NCI-H82 treated with DMSO at 0.1 percent for 48 hours (cell line): ENCODE results near the gene TSSK2.

ENCODE experiments used
- DNase-seq: peaks from one replicate; lab custom pipeline; 2025; ENCODE audit not compliant: unreplicated experiment; lab: John Stamatoyannopoulos, UW

The TSSK2 gene

GRCh38 chr22:19168088-19168890 lies 37.2 kb downstream of the TSSK2 start:
- DNase-seq, result no peak

DNA sequence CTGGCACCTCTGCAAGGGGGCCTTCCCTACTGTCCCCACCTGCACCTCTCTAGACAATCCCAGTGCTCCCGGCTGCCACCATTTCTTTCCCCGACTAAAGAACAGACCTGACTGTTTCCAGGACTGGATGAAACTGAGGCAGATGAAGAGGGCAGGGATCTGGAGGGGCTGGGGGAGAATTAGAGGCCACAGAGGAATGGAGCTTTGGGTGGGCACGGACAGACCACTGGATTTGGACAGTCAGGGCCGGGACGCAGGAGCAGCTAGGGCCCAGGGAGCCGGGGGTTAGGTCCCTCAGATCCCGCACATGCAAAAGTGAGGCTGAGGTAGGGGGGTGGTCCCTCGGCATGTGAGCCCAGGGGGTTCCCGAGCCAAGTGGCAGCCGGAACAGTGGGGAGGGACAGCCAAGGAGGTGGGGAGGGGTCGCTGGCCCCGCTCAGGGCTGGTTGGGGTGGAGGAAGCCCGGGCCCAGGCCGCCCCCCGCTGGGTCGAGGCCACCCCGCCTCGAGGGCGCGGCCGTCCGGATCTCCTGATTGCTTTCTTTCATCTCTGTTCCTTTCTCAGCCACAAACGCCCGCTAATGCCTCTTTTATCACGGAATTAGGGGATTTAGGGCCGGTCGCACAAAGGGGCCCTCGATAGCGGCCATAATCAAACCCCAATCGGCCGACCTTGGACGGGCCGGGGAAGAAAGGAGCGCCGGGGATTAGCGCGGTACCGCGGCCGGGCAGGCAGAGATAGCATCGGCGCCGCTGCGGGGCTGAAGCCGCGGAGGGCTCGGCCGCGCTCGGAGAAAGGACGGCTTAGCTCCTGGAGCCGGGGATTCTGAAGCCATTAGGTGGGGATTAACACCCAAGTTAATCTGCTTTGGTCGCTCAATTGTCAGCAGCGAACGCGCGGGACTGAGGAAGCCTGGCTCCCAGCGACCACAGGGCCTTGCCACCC lies 38.2 kb downstream of the TSSK2 start:
- peak; percentile 69 for DNase-seq

DNA sequence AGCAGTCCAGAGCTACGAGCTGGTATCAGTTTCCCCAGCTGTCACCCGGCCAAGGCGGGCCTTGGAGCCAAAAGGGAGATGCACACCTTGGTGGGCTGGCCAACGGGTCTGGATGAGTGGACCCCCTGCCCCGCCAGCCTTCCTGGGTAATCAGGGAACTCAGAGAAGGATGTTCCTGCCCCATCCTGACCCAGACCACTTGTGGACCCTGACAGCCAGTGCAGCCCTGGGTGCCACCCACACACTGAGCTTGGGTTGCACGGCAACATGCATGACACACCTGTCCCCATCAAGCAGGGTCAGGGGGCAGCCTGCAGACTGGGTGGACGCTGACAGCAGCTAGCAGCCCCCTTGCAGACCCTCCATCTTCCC lies 38.8 kb downstream of the TSSK2 start:
- no peak for DNase-seq

DNA sequence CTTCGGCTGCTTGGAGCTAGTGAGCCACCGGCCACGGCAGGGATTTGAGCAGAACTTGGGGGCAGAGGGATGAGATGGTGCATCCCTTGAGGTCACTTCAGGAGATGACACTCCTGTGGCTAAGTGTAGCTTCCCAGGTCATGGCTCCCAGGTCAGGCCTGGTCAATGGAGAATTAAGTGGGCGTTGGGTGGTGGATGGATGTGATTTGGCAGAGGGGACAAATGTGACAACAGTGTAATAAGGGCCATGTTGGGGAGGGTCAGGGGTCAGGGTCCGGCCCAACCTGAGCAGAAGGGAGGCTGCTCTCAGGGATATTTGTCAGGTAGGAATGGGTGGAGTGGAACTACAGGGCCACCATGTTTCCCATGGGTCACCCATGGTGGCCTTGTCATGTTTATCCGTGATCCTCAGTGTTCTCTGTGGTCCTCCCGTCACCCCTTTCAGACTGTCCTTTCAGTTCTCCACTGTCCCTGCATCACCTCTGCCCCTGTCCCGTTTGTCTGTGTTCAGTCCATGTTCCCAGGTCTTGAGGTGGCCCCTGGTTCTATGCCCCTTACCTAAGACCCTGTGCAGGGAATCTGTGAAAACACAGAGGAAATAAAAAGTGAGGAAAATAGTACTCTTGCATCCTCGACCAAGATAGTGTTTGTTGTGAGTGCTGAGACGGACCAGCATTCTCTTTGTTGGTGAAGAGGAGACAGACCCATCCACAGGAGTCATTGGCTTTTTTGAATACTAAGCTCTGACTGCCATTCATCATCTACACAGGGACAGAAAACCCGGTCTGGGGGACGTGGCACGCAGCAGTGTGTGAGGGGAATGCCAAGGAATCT lies 41.3 kb downstream of the TSSK2 start:
- no peak for DNase-seq

GRCh38 chr22:19173047-19174035 lies 42.2 kb downstream of the TSSK2 start:
- no peak for DNase-seq

DNA sequence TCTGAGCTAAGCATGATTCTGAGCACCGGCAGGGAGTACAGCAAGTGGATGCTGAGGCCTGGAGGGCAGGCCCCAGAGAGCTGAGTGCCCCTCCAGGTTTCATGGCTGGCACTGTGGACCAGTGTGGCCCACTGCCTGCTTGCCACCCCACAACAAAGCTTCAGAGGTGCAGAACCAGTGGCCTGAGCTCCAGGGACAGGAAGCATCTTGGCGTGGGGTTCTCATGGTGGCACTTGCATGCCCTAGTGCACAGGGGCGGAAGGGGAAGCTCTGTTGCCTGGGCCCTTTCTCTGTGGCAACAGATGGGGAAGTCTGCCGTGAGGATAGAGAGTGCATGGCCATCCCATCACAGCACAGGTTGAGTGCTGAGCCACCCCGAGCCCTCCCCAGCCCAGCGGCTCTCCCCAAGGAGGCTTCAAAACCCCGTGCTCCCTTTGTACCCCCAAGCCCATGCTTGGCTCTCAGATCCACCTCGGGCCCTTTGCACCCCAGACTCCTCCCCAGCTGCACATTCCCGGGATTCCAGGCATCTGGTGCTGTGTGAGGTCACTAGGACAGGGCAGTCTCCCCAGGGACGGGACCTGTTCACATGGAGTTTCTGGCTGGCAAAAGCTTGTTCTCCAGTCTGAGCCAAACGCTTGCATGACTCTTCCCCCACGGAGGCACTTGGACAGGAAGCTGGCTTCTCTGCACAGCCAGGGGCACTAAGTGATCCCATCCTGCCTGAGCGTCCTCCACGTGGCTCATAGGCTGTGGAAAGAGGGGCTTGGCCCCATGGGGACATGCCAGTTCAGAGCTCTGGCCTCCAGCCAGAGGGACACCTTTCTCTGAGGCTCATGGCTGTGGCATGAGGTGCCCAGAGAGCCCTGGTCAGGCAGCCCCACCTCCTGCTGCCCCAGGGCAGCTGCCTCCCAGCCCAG lies 43.3 kb downstream of the TSSK2 start:
- no peak for DNase-seq

DNA sequence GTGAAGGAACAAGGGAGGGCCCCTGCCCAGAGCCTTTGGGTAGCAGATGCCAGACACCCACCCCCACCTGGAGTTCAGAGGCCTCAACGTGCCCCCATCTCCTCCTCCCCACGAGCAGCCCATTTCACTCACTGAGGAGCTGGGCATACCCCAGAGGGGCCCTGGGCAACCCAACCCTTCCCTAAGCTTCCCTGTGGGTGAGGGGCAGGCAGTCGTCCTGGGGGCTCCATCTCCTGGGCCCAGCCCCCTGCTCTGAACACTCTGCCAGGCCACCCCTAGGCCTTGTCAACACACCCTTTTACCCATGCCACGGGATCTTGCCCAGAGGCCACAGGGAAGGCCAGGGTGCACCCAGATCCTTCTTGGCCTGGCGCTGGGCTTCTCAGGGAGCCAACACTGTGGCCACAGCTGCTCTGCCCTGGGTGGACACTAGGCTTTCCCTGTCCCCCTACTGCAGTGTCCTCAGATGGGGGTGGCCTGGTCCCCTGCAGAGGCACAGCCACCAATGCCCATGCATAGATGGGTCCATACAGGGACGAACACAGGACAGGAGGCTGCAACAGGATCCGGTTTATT lies 44.0 kb downstream of the TSSK2 start:
- DNase-seq, result no peak

DNA sequence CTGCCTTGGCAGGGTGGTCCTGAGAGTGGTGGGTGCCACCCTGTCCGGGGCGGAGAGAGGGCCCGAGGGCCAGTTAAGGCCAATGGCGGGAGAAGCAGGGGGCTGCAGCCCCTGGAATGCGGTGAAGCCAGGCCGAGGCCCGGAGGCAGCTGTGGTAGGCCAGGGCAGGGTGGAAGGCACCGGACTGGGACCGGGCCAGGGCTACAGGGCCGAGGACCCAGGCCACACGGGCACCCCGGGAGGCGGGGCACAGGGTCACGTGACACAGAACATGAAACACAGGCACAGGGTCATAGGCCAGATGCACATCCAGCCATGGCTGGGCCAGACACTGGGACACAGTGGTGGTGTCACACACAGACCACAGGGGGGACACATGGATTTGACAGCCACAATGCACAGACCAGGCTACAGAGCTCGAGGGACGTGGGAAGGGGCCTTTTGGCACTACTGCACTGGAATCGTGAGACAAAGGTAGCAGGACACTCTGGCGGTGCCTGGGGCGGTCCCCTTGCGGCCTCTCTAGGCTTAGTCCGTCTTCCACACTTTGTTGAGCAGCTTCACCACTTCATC lies 44.6 kb downstream of the TSSK2 start:
- no peak for DNase-seq

- no peak for DNase-seq
Measured at GRCh38 chr22:19176175-19176643, 45.1 kb downstream of the TSSK2 start.

DNA sequence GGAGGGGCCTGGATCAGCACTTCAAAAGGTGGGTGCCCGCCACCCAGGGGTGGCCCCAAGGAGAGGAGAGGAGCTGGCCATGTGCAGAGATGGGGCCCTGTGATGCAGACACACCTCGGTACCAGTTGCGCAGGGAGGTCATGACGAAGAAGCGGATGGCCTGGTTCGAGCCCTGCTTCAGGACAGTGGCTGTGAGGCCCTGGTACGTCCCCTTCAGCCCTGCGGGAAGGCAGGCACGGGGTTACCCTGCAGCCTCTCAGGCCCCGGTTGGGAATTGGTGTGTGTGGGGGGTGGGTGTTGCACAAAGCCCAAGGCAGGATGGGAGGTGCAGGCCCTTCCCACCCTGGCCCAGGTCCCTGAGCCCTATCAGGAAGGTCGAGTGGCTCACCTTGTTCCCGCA lies 45.6 kb downstream of the TSSK2 start:
- no peak for DNase-seq

- DNase-seq, result no peak
Measured at GRCh38 chr22:19177164-19178064, 46.3 kb downstream of the TSSK2 start.

DNA sequence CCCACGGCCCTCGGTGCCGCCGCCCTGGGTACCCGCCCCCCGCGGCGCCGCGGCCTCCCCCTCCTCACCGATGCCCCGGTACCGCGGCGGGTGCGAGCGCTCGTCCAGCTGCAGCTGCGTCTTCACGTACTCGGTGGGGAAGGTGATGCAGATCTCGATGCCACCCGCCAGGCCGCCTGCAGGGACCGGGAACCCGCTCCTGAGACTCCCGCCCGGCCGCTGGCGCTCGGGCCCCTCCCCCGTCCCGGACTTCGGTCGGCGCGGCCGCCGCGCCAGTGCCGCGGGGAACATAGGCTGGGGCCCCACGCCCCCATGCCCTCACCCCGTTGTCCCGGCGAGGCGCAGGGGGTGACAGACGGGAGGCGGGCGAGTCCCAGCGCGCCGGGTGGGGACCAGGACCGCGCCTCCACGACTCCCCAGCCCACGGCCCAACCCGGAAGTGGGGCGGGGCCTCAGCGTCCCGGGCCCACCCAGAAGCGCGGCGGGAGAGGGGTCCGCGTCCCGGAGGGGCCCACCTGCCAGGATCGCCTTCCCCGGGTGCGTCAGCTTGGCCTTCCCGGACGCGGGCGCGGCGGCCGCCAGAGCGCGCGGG lies 47.1 kb downstream of the TSSK2 start:
- no peak for DNase-seq

DNA sequence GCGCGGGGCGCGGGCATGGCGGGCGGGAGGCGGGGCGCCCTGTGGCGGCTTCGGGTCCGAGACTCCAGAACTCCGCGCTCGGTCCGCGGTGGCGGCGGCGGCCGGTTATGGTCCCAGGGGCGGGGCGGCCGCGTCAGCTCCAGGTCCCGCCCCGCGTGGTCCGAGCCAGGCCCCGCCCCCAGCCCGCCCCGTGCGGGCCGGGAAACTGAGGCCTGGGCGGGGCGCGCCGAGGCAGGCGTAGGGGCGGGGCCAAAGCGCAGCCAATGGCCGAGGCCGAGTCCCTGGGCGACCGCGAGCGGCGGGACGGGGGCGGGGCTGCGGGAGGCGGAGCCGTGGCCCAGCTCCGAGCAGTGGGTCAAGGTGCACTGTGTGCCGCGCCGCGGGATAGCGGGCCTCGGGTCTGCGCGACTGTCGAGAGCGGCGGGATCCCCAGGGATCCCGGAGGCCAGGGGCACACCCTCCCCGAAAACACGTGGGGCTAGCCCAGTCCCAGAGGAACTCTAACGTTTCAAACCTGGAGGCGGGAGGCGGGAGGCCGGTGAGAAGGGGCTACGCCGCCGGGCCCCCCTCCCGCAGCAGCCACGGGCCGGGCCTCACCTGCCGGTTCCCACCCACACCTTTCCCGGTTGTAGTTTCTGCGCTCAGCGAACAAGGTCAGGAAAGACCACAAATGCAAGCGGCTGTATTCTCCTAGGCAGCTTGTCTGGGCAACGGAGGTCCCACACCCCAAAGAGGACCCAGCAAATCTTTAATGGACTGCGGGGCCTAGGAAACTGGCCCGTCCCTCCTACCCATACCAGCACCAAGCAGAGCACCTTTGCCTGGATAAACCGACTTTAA lies 47.8 kb downstream of the TSSK2 start, which contains the start of gene SLC25A1:
TSS of gene SLC25A1 (minus strand) at position 80 of the 840 bp plus-strand sequence. CDS start at position 17, 63 bp downstream.
- peak; percentile 48 for DNase-seq

- DNase-seq, result peak; percentile 5
Measured at GRCh38 chr22:19179497-19180048, 48.5 kb downstream of the TSSK2 start.

GRCh38 chr22:19180234-19180633 lies 49.1 kb downstream of the TSSK2 start:
- DNase-seq, result no peak
